C4-2B (cell line): ENCODE data around the gene MED16.

Experiments
- H3K27ac ChIP-seq: fragments of 450-650 bp; 2 replicates; pipeline ENCODE4 v1.5.1; 2017
- CTCF ChIP-seq: fragments of 450-650 bp; conservative IDR thresholded peaks from 2 replicates; pipeline ENCODE4 v1.5.1; 2017; ENCODE audit warnings: mild to moderate bottlenecking
- ZFX ChIP-seq: fragments of 450-650 bp; IDR thresholded peaks from 2 replicates; pipeline ENCODE4 v1.6.1; 2017

MED16 gene

GRCh38 chr19:889662-890295 is 3.2 kb downstream of the MED16 start:
- no peak for TF ChIP-seq CTCF
- H3K27ac ChIP-seq = no peak overlapping the region

DNA sequence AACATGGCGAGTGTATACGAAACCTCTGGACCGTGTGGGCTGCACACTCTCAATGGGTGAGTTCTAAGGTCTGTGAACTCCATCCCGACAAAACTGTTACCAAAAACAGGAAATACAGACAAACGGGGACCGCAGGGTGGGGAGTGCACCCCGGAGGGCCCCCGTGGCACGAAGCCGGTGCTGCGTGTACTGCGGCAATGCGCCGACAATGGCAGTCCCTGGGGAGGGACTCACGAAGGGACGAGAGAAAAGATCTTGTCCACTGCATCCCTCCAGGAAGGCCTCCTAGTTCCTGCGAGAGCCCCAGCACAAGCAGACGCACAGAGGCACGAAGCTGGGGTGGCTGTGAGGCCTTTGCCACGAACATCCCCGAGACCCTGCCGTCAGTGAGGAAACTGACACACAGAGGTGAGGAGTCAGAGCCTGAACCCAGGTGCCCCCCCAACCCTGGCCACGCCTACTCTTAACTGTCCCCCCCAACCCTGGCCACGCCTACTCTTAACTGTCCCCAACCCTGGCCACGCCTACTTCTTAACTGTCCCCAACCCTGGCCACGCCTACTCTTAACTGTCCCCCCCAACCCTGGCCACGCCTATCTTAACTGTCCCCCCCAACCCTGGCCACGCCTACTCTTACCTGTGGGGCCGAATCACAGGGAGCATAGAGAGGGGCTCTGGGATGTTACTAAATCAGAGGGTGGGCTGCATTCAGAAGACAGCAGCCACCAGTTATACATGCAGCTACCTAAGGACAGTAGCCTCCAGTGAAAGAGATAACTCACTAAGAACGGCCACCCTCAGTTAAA is 4.2 kb downstream of the MED16 start:
- no peak for TF ChIP-seq CTCF
- TF ChIP-seq ZFX = no peak
- no peak overlapping the region for H3K27ac ChIP-seq

DNA sequence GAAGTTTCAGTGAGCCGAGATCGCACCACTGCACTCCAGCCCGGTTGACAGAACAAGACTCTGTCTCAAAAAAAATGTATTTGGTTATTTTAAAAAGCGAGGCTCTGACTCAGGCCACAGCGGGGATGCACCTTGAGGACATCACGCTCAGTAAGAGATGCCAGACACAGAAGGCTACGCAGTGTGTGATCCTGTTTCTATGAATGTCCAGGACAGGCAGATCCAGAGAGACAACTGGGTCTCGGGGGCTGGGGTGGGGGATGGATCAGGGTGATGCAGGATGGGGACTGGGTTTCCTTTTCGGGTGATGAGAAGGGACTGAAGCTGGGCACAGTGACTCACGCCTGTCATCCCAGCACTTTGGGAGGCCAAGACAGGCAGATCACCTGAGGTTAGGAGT is 5.4 kb downstream of the MED16 start:
- TF ChIP-seq CTCF (no peak), ZFX (no peak)
- no peak overlapping the region for H3K27ac ChIP-seq

GRCh38 chr19:887072-887471 is 5.9 kb downstream of the MED16 start:
- no peak overlapping the region for H3K27ac ChIP-seq
- TF ChIP-seq ZFX = no peak
- no peak for TF ChIP-seq CTCF

DNA sequence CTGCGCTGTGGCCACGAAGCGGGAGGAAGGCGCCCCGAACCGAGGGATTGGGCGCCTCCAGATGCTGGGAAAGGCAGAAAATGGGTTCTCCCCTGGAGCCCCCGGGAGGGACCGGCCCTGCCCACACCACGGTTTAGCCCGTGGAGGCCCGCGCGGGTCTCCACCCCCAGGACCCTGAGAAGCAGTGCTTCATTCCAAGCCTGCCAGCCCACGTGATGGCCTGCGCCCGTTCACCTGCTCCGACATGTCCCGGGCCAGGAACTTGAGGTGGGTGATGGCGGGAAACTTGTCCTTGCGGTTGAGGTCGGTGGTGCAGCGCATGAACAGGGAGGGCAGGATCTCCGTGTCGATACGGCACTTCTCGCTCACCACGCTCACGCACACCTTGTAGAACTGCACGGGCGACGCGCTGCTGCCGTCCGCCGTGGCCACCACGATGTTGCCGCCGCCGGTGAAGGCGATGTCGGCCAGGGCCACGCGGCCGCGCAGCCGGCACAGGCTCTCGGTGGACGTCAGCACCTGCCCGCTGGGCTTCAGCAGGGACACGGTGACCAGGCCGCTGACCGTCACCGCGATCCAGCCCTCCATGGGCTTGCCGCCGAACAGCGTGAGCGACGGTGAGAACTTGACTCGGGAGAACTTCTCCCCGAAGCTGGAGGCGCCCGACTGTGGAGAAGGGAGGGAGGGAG is 7.3 kb downstream of the MED16 start:
- TF ChIP-seq ZFX = no peak
- TF ChIP-seq CTCF = no peak

GRCh38 chr19:884420-885211 is 8.4 kb downstream of the MED16 start:
- H3K27ac ChIP-seq = no peak overlapping the region
- TF ChIP-seq ZFX (no peak), CTCF (no peak)

More for the DNA sequence above, 7.3 kb downstream of the MED16 start:
- no peak overlapping the region for H3K27ac ChIP-seq
